GM12878 (cell line): Measurements from ENCODE around the gene AMPD2. TPM values are rescaled to one million over a fixed set of nuclear protein-coding genes. Genes with fewer than 3 reads are reported as not detected.

Experiments used
- ATAC-seq: fragments of 200-7000 bp; cut with Tn5 transposase; 3 replicates; pipeline ENCODE4 v1.9.1; 2020; ENCODE audit warnings: mild to moderate bottlenecking, moderate library complexity
- BruUV-seq: library from RNA; stranded (reverse); fragments of 400-500 nt; replicated peaks from 2 replicates; lab custom pipeline; 2021; lab: Mats Ljungman, UMichigan
- CTCF ChIA-PET: fragments of 300-600 bp; sonication (Branson Sonifier 250); formaldehyde crosslinking; extraction: SDS; loops from one replicate; lab custom pipeline; 2021; ENCODE audit warnings: inconsistent platforms; lab: Yijun Ruan, JAX
- POLR2A ChIA-PET: fragments of 350-600 bp; formaldehyde crosslinking; extraction: SDS; loops from one replicate; lab custom pipeline; 2021; ENCODE audit warnings: inconsistent platforms; lab: Charles Lee
- RAD21 ChIA-PET: fragments of 300-600 bp; sonication (Branson Sonifier 250); formaldehyde crosslinking; loops from one replicate; lab custom pipeline; 2023; ENCODE audit warnings: antibody characterized with exemption; ENCODE audit not compliant: unreplicated experiment; lab: Charles Lee
- SMC1A ChIA-PET: fragments of 300-600 bp; sonication (Branson Sonifier 250); formaldehyde crosslinking; loops from one replicate; lab custom pipeline; 2023; ENCODE audit not compliant: unreplicated experiment, uncharacterized antibody; lab: Charles Lee
- DNase-seq: peaks from one replicate; pipeline ENCODE4 v3.0.0-alpha.2; 2011; ENCODE audit warnings: low read depth, low spot score
- FAIRE-seq: peaks from 3 replicates; lab custom pipeline; 2011; peaks lifted over from hg19 to GRCh38; lab: Jason Lieb, UNC
- H2AFZ ChIP-seq: 2 replicates; pipeline ENCODE4 v1.6.0; 2011; ENCODE audit warnings: low read depth, low read length, control low read depth; ENCODE audit not compliant: control insufficient read depth
- H3K27ac ChIP-seq: 2 replicates; pipeline ENCODE4 v1.5.1; 2011; ENCODE audit warnings: control low read depth; ENCODE audit not compliant: control insufficient read depth, insufficient read depth
- H3K27me3 ChIP-seq, 2 experiments: replicated peaks in 1 of 2; 2 replicates each; pipeline versions ENCODE4 v1.6.0 to v1.6.1; 2011; ENCODE audit warnings: low read length in 1 of 2; ENCODE audit not compliant: control insufficient read depth in 2 of 2, insufficient read depth in 2 of 2
- H3K36me3 ChIP-seq, 2 experiments: 2 replicates each; pipeline ENCODE4 v1.5.1; 2011; ENCODE audit warnings: low read length in 1 of 2; ENCODE audit not compliant: control insufficient read depth in 2 of 2, insufficient read depth in 2 of 2
- H3K4me1 ChIP-seq: 2 replicates; pipeline ENCODE4 v1.6.1; 2011; ENCODE audit warnings: mild to moderate bottlenecking, low read length, moderate library complexity, mixed read lengths; ENCODE audit not compliant: control insufficient read depth, insufficient read depth
- H3K4me2 ChIP-seq: 2 replicates; pipeline ENCODE4 v1.6.0; 2011; ENCODE audit warnings: control low read depth; ENCODE audit not compliant: control insufficient read depth, insufficient read depth
- H3K4me3 ChIP-seq: fragments of 200-600 bp; sonication (generic); 2 replicates; pipeline ENCODE4 v1.5.1; 2016
- H3K79me2 ChIP-seq: 2 replicates; pipeline ENCODE4 v1.6.0; 2011; ENCODE audit warnings: low read length; ENCODE audit not compliant: control insufficient read depth, insufficient read depth
- H3K9ac ChIP-seq: 2 replicates; pipeline ENCODE4 v1.8.0; 2011; ENCODE audit warnings: low read length, control low read depth, mixed read lengths; ENCODE audit not compliant: control insufficient read depth, insufficient read depth
- H3K9me3 ChIP-seq: replicated peaks from 3 replicates; pipeline ENCODE4 v1.5.1; 2011; ENCODE audit warnings: mild to moderate bottlenecking, low read length; ENCODE audit not compliant: control insufficient read depth, insufficient read depth
- H4K20me1 ChIP-seq: 2 replicates; pipeline ENCODE4 v1.6.0; 2011; ENCODE audit not compliant: control insufficient read depth, insufficient read depth
- CBX3 ChIP-seq: fragments of 200-600 bp; sonication (generic); IDR thresholded peaks from 2 replicates; pipeline ENCODE4 v1.6.1; 2016; ENCODE audit warnings: low read depth, borderline replicate concordance
- CEBPZ ChIP-seq: fragments of 150-350 bp; IDR thresholded peaks from 2 replicates; pipeline ENCODE4 v1.6.1; 2016; ENCODE audit warnings: low read depth, low read length
- CHD1 ChIP-seq: IDR thresholded peaks from 2 replicates; pipeline ENCODE4 v1.6.1; 2012; ENCODE audit warnings: low read depth, low read length, improper control_type of control experiment
- EZH2 ChIP-seq: IDR thresholded peaks from 2 replicates; pipeline ENCODE4 v1.6.1; 2012; ENCODE audit warnings: low read depth, mild to moderate bottlenecking, control low read depth, inconsistent platforms, low read length, borderline replicate concordance; ENCODE audit not compliant: control insufficient read depth
- FOXK2 ChIP-seq: fragments of 450-650 bp; IDR thresholded peaks from 2 replicates; pipeline ENCODE4 v1.6.1; 2017; ENCODE audit warnings: mild to moderate bottlenecking, moderate library complexity
- HDGF ChIP-seq: fragments of 450-650 bp; IDR thresholded peaks from 2 replicates; pipeline ENCODE4 v1.6.1; 2016; ENCODE audit warnings: antibody characterized with exemption
- KDM1A ChIP-seq: fragments of 200-600 bp; sonication (generic); IDR thresholded peaks from 2 replicates; pipeline ENCODE4 v1.6.1; 2016; ENCODE audit warnings: borderline replicate concordance
- MXI1 ChIP-seq: fragments of 150-350 bp; IDR thresholded peaks from 2 replicates; pipeline ENCODE4 v1.6.1; 2011; ENCODE audit warnings: low read depth, mild to moderate bottlenecking, inconsistent platforms, low read length, improper control_type of control experiment
- NKRF ChIP-seq: fragments of 450-650 bp; conservative IDR thresholded peaks from 2 replicates; pipeline ENCODE4 v1.6.1; 2017; ENCODE audit warnings: mild to moderate bottlenecking, moderate library complexity
- RELA ChIP-seq: fragments of 450-650 bp; IDR thresholded peaks from 2 replicates; pipeline ENCODE4 v1.8.0; 2014; ENCODE audit warnings: borderline replicate concordance; ENCODE audit not compliant: partially characterized antibody
- RELB ChIP-seq: fragments of 450-650 bp; IDR thresholded peaks from 2 replicates; pipeline ENCODE4 v1.6.1; 2017; ENCODE audit warnings: low read depth, mild to moderate bottlenecking, moderate library complexity
- SREBF2 ChIP-seq: IDR thresholded peaks from 2 replicates; pipeline ENCODE4 v1.6.1; 2012; ENCODE audit warnings: mild to moderate bottlenecking, low read length
- SUZ12 ChIP-seq: fragments of 200-600 bp; sonication (generic); IDR thresholded peaks from one replicate; pipeline ENCODE4 v1.6.1; 2018; ENCODE audit warnings: antibody characterized with exemption, mild to moderate bottlenecking; ENCODE audit not compliant: unreplicated experiment
- TCF3 ChIP-seq: IDR thresholded peaks from 2 replicates; pipeline ENCODE4 v1.6.1; 2012; ENCODE audit warnings: low read depth, mild to moderate bottlenecking, low read length, borderline replicate concordance; ENCODE audit not compliant: insufficient read depth
- USF2 ChIP-seq: IDR thresholded peaks from 2 replicates; pipeline ENCODE4 v1.6.1; 2011; ENCODE audit warnings: low read depth, low read length, improper control_type of control experiment, borderline replicate concordance
- YY1 ChIP-seq: IDR thresholded peaks from 2 replicates; pipeline ENCODE4 v1.6.1; 2011; ENCODE audit warnings: low read depth, mild to moderate bottlenecking, low read length
- WGBS: methylation state at CpG from one replicate; pipeline ENCODE4 v1.1.6; 2016; ENCODE audit warnings: low lambda C conversion rate; ENCODE audit not compliant: insufficient replicate concordance, insufficient coverage; ENCODE audit errors: missing lambda C conversion rate; 5-methylcytosine and 5-hydroxymethylcytosine counted together
- in situ Hi-C: fragments of 300-500 bp; cut with MboI; formaldehyde crosslinking; loops from 9 replicates; pipeline ENCODE4 v1.14.3; 2018; ENCODE audit warnings: mixed read lengths
- intact Hi-C: fragments of 100-400 bp; cut with micrococcal nuclease; formaldehyde crosslinking; loops from one replicate; pipeline ENCODE4 v1.14.2; 2022; ENCODE audit not compliant: unreplicated experiment
- polyA plus RNA-seq, 11 experiments: library from polyadenylated mRNA; depleted of rRNA in 4 of 11; unstranded in 6 of 11; stranded (reverse) in 5 of 11; fragments of >200 nt; fragmentation: Nextera tagmentation in 4 of 11; fragmentation: Illumina TruSeq in 1 of 11; extraction: Ambion mirVana in 4 of 11; extraction: Trizol in 1 of 11; gene quantifications; 1 replicate in 1 of 11; 2 replicates in 10 of 11; pipeline versions ENCODE4 v1.2.1 to v1.2.3, GENCODE V29; 2011 to 2016; ENCODE audit warnings: inconsistent platforms in 2 of 11, missing spikeins in 2 of 11, low read depth in 1 of 11
- total RNA-seq, 4 experiments: library from RNA; depleted of rRNA in 3 of 4; stranded (reverse); fragments of >200 nt in 3 of 4; fragmentation: Illumina TruSeq in 1 of 4; extraction: Trizol in 1 of 4; gene quantifications; 2 replicates each; pipeline versions ENCODE4 v1.2.1 to v1.2.3, GENCODE V29; 2013 to 2021

AMPD2 gene
- total and polyA plus RNA-seq, 10 of the 15 experiments (the other 5 are each of a cell fraction or from before 2014, with no cell fraction given), result 2.0 to 75.9 (median 31.3) TPM

GRCh38 chr1:109595531-109595930 is 24.1 kb upstream of the AMPD2 start:
- RAD21 ChIA-PET, result interaction anchor here (1.3 kb wide), 1 partner anchor 49 kb away, joined by 3 read pairs; no protein-coding TSS in a partner anchor
- Histone ChIP-seq H4K20me1 (no peaks in the 10 kb centered on the region), H3K4me1 (no peaks in the 10 kb centered on the region), H3K79me2 (no peaks in the 10 kb centered on the region), H3K4me2 (no peak overlapping the region), H2AFZ (no peak overlapping the region), H3K27ac (no peak overlapping the region), H3K36me3 (peaks cover 0 to 16% of the 10 kb centered on the region in 2 experiments; a peak in 3 of 4 replicates), H3K9me3 (no peaks in the 10 kb centered on the region), H3K4me3 (no peak overlapping the region), H3K9ac (no peak overlapping the region), H3K27me3 (no peaks in the 10 kb centered on the region)
- in situ Hi-C loops (no loop called here), intact Hi-C loops (no loop called here)
- WGBS, result 91% methylated on average over 2 of the region's 2 CpGs
- POLR2A ChIA-PET, result no interaction called here
- no TSS peak for BruUV-seq
- FAIRE-seq (no peak), ATAC-seq (no peak), DNase-seq (no peak)
- SMC1A ChIA-PET, result no interaction called here
- CTCF ChIA-PET, result interaction anchor here (0.6 to 0.7 kb wide), 2 partner anchors 63 to 404 kb away, joined by 3 read pairs; no protein-coding TSS in a partner anchor
- TF ChIP-seq NKRF (no peak), YY1 (no peak), SUZ12 (no peak), CBX3 (no peak), RELB (no peak), CHD1 (no peak), RELA (no peak), CEBPZ (no peak), KDM1A (no peak), TCF3 (no peak), MXI1 (no peak), HDGF (no peak), USF2 (no peak), EZH2 (no peak), SREBF2 (no peak), FOXK2 (no peak)
